Fibroblast of lung (primary cell): ENCODE measurements around the gene CTAG1A. TPM values are rescaled to one million over a fixed set of nuclear protein-coding genes. Genes with fewer than 3 reads are reported as not detected.

Source experiments
- DNase-seq, 2 donors: peaks; one replicate each; pipeline versions ENCODE4 v3.0.0 to v3.0.0-alpha.2; 2010; ENCODE audit warnings: low read depth in 2 of 2
- H2AFZ ChIP-seq: 2 replicates; pipeline ENCODE4 v1.5.1; 2012; ENCODE audit warnings: low read length, control low read depth, inconsistent platforms
- H3K27ac ChIP-seq: 2 replicates; pipeline ENCODE4 v1.5.1; 2011; ENCODE audit warnings: low read length, control low read depth; ENCODE audit not compliant: insufficient read depth
- H3K27me3 ChIP-seq: 2 replicates; pipeline ENCODE4 v1.5.1; 2011; ENCODE audit warnings: mild to moderate bottlenecking, low read length; ENCODE audit not compliant: control insufficient read depth, insufficient read depth
- H3K36me3 ChIP-seq: 2 replicates; pipeline ENCODE4 v1.5.1; 2011; ENCODE audit warnings: low read length; ENCODE audit not compliant: control insufficient read depth, insufficient read depth
- H3K4me1 ChIP-seq: 2 replicates; pipeline ENCODE4 v1.5.1; 2011; ENCODE audit warnings: low read length; ENCODE audit not compliant: control insufficient read depth, insufficient read depth; ENCODE audit errors: extremely low read depth
- H3K4me2 ChIP-seq: 2 replicates; pipeline ENCODE4 v1.5.1; 2011; ENCODE audit warnings: low read length, control low read depth; ENCODE audit not compliant: insufficient read depth; ENCODE audit errors: extremely low read depth
- H3K4me3 ChIP-seq, 4 experiments: fragments of 200-600 bp in 1 of 4; sonication (generic) in 1 of 4; replicated peaks in 1 of 4; 2 replicates each; pipeline ENCODE4 v1.5.1; 2011 to 2016; ENCODE audit warnings: low read length in 4 of 4, low read depth in 3 of 4, mild to moderate bottlenecking in 3 of 4, control low read depth in 2 of 4, inconsistent platforms in 1 of 4, mixed read lengths in 1 of 4; ENCODE audit not compliant: insufficient read depth in 1 of 4; ENCODE audit errors: control extremely low read depth in 1 of 4
- H3K79me2 ChIP-seq: 2 replicates; pipeline ENCODE4 v1.5.1; 2012; ENCODE audit warnings: mild to moderate bottlenecking, low read length, inconsistent platforms; ENCODE audit not compliant: control insufficient read depth, insufficient read depth
- H3K9ac ChIP-seq: 2 replicates; pipeline ENCODE4 v1.5.1; 2011; ENCODE audit warnings: mild to moderate bottlenecking, low read length, control low read depth; ENCODE audit not compliant: insufficient read depth
- H3K9me3 ChIP-seq: 2 replicates; pipeline ENCODE4 v1.5.1; 2012; ENCODE audit warnings: low read depth, low read length; ENCODE audit not compliant: control insufficient read depth, insufficient read depth
- H4K20me1 ChIP-seq: 2 replicates; pipeline ENCODE4 v1.5.1; 2011; ENCODE audit warnings: low read length; ENCODE audit not compliant: control insufficient read depth, insufficient read depth; ENCODE audit errors: extremely low read depth
- EZH2 ChIP-seq: IDR thresholded peaks from 2 replicates; pipeline ENCODE4 v1.5.1; 2012; ENCODE audit warnings: low read length, control low read depth, mild to moderate bottlenecking; ENCODE audit errors: missing control alignments
- polyA plus RNA-seq, 2 donors: library from polyadenylated mRNA; depleted of rRNA in 1 of 2; stranded (reverse) in 1 of 2; unstranded in 1 of 2; fragments of >200 nt; gene quantifications; 2 replicates each; pipeline ENCODE4 v1.2.1, GENCODE V29; 2011 to 2012; ENCODE audit warnings: missing spikeins in 1 of 2
- total RNA-seq: library from RNA; depleted of rRNA; stranded (reverse); fragments of >200 nt; gene quantifications from 2 replicates; pipeline ENCODE4 v1.2.1, GENCODE V29; 2014
- TF ChIP-seq, protein P1 (sequence below), 2 donors: IDR thresholded peaks in 1 of 2; conservative IDR thresholded peaks in 1 of 2; 1 replicate in 1 of 2; 2 replicates in 1 of 2; pipeline ENCODE4 v1.5.1; 2011 to 2012; ENCODE audit warnings: low read length in 2 of 2, control low read depth in 1 of 2, inconsistent platforms in 1 of 2, low read depth in 1 of 2, mild to moderate bottlenecking in 1 of 2

Gene CTAG1A
- total and polyA plus RNA-seq, 2 donors (not counting 1 experiment from before 2014, with no cell fraction given): not detected

DNA sequence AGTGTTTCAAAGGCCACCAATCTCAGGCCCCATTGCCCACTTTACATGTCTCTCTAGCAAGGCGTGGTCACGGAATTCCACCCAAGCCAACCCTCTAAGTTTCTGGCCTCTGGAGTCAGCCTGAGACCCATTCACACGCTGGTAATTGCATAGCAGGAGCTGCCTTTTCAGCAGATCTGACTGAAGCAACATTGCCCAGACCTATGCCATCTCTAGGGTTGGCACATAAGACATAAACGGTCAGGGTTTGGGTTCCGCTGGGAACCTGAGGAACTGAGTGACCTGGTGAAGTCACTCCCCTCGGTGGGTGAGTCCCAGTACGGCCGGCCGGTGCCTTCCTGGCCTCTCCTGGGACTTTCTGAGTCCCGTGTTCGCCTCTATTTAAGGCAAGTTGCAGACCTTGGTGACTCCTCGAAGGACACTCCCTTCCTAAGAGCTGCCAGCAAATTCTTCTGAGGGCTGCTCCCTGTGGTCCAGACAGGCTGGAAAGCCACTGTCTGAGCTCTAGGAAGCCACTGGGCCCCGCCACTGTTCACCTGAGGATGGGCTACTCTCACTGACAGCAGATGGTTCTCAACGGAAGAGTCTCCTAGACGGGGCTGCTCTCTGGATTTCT is 15.9 kb downstream of the CTAG1A start:
- Histone ChIP-seq H3K4me2 (no peak overlapping the region), H3K27ac (no peak overlapping the region), H3K4me1 (no peaks in the 10 kb centered on the region), H3K27me3 (no peaks in the 10 kb centered on the region), H4K20me1 (no peaks in the 10 kb centered on the region), H3K36me3 (no peaks in the 10 kb centered on the region), H3K4me3 (no peak overlapping the region), H3K79me2 (no peaks in the 10 kb centered on the region), H3K9me3 (no peaks in the 10 kb centered on the region), H3K9ac (no peak overlapping the region), H2AFZ (no peak overlapping the region)
- no peak for TF ChIP-seq EZH2
- TF ChIP-seq, protein P1, sequence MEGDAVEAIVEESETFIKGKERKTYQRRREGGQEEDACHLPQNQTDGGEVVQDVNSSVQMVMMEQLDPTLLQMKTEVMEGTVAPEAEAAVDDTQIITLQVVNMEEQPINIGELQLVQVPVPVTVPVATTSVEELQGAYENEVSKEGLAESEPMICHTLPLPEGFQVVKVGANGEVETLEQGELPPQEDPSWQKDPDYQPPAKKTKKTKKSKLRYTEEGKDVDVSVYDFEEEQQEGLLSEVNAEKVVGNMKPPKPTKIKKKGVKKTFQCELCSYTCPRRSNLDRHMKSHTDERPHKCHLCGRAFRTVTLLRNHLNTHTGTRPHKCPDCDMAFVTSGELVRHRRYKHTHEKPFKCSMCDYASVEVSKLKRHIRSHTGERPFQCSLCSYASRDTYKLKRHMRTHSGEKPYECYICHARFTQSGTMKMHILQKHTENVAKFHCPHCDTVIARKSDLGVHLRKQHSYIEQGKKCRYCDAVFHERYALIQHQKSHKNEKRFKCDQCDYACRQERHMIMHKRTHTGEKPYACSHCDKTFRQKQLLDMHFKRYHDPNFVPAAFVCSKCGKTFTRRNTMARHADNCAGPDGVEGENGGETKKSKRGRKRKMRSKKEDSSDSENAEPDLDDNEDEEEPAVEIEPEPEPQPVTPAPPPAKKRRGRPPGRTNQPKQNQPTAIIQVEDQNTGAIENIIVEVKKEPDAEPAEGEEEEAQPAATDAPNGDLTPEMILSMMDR (conservative IDR thresholded peaks at IDR 0.05 in 1 of 2, IDR thresholded peaks at IDR 0.05 in 1 of 2; ENCODE audit: low read depth in 1 of 2, low read length in 2 of 2): no peak
- peak in 1 of 2 donors; percentile 84 for DNase-seq

- H3K27me3 ChIP-seq: no peaks in the 10 kb centered on the region
- TF ChIP-seq EZH2: no peak
- TF ChIP-seq, protein P1 (conservative IDR thresholded peaks at IDR 0.05 in 1 of 2, IDR thresholded peaks at IDR 0.05 in 1 of 2; ENCODE audit: low read depth in 1 of 2, low read length in 2 of 2): no peak
- no peak overlapping the region for H3K4me3 ChIP-seq
- no peaks in the 10 kb centered on the region for H3K9me3 ChIP-seq
- H3K9ac ChIP-seq: no peak overlapping the region
- no peaks in the 10 kb centered on the region for H3K36me3 ChIP-seq
- DNase-seq: no peak
- no peak overlapping the region for H3K27ac ChIP-seq
- no peak overlapping the region for H3K4me2 ChIP-seq
- no peaks in the 10 kb centered on the region for H3K79me2 ChIP-seq
- no peaks in the 10 kb centered on the region for H4K20me1 ChIP-seq
- H3K4me1 ChIP-seq: no peaks in the 10 kb centered on the region
- H2AFZ ChIP-seq: no peak overlapping the region
Observed at GRCh38 chrX:154602226-154602625, 17.3 kb downstream of the CTAG1A start.

DNA sequence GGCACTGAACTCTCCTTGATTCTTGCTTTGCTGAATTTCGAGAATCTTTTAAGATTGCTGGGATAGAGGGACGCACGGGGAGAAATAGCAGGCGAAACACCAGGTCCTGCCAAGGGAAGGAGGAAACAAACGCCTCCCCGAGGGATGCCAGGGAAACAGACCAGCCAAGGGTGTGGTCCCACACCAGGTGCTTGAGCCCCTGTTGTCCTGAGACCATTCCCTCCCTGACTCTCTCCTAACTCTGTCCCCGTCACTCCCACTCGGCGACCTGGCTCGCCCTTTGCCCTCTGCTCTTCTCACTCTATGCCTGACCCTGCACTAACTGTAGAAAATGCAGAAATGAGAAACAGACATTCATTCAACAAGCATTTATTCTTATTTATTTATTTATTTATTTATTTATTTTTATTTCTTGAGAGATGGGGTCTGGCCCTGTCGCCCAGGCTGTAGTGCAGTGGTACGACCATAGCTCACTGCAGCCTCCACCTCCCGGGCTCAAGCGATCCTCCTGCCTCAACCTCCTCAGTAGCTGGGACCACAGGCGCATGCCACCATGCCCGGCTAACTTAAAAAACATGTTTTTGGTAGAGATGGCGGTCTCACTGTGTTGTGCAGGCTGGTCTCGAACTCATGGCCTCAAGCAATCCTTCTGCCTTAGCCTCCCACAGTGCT is 18.0 kb downstream of the CTAG1A start:
- Histone ChIP-seq H3K9me3 (no peaks in the 10 kb centered on the region), H3K4me1 (no peaks in the 10 kb centered on the region), H3K4me3 (no peak overlapping the region), H3K79me2 (no peaks in the 10 kb centered on the region), H3K27me3 (no peaks in the 10 kb centered on the region), H3K36me3 (no peaks in the 10 kb centered on the region), H2AFZ (no peak overlapping the region), H3K27ac (no peak overlapping the region), H3K4me2 (no peak overlapping the region), H4K20me1 (no peaks in the 10 kb centered on the region), H3K9ac (no peak overlapping the region)
- TF ChIP-seq EZH2: no peak
- TF ChIP-seq, protein P1 (conservative IDR thresholded peaks at IDR 0.05 in 1 of 2, IDR thresholded peaks at IDR 0.05 in 1 of 2; ENCODE audit: low read depth in 1 of 2, low read length in 2 of 2): no peak
- DNase-seq: no peak
